Stimulated activated naive CD8-positive, alpha-beta T cell treated with anti-CD3 and anti-CD28 coated beads, Interleukin-15, Interleukin-2, amounts not matched to agents 100 ng/mL and 50 ng/mL, for 24 hours (primary cell): ENCODE measurements around the gene AQP3.
"Not testable (repeated sequence)": the region's sequence is repeated elsewhere in the genome, so short reads cannot be mapped to it uniquely, and the experiment has no call there.

Experiments used
- H3K27ac Mint-ChIP-seq: one replicate; pipeline ENCODE4 v1.8.0; 2021; ENCODE audit warnings: mild to moderate bottlenecking, mixed read lengths
- H3K27me3 Mint-ChIP-seq: one replicate; pipeline ENCODE4 v1.8.0; 2021; ENCODE audit warnings: mixed read lengths
- H3K36me3 Mint-ChIP-seq: one replicate; pipeline ENCODE4 v1.8.0; 2021; ENCODE audit warnings: low read depth, mixed read lengths
- H3K4me1 Mint-ChIP-seq: one replicate; pipeline ENCODE4 v1.8.0; 2021; ENCODE audit warnings: low read depth, mixed read lengths
- H3K4me3 Mint-ChIP-seq: one replicate; pipeline ENCODE4 v1.8.0; 2021; ENCODE audit warnings: mild to moderate bottlenecking, mixed read lengths
- H3K9me3 Mint-ChIP-seq: one replicate; pipeline ENCODE4 v1.8.0; 2021; ENCODE audit warnings: mixed read lengths

The AQP3 gene

DNA sequence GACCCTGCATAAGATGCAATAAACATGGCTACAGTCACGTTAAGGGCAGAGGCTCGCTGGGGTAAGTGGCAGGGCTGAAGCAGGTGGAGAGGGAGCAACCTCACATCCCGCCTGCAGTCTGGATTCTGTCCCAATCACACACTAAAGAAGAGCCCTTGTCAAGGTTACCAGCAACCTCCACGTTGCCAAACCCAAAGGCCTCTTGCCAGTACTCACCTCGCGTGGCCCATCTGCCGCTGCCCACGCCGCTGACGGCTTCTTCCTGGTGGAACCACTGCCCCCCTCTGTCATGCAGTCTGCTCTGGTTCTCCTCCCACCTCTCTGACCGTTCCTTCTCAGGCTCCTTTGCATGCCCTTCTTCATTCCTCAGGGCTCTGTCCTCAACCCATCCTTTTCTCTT is 53.8 kb downstream of the AQP3 start:
- Mint-ChIP-seq H3K36me3 (no peaks in the 10 kb centered on the region), H3K4me1 (no peaks in the 10 kb centered on the region), H3K4me3 (no peak overlapping the region), H3K9me3 (no peaks in the 10 kb centered on the region), H3K27ac (no peak overlapping the region), H3K27me3 (no peaks in the 10 kb centered on the region)

DNA sequence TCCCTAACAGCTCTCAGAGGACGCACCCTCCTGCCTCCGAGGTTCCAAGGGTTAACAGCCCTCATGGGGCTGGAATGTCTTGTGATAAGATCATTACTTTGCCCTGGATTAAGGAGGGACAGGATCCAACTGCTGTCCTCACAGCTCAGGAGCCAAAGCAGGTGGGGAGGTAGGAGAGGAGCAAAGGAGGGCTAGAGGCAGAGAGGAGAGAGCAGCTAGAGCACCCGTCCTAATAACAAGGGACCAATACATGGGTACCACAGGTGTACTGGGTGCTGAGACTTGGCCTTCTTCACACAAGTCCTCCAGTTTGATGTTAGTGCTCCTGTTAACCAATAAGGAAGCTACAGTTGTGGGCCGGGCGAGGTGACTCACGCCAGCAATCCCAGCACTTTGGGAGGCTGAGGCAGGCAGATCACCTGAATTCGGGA is 54.8 kb downstream of the AQP3 start:
- H3K27me3 Mint-ChIP-seq, H3K27ac Mint-ChIP-seq, H3K36me3 Mint-ChIP-seq, H3K4me3 Mint-ChIP-seq, H3K4me1 Mint-ChIP-seq, H3K9me3 Mint-ChIP-seq: not testable (repeated sequence)
